22Rv1 (cell line): ENCODE measurements around the gene ANTKMT.

Experiments
- ZFX ChIP-seq: fragments of 450-650 bp; IDR thresholded peaks from 2 replicates; pipeline ENCODE4 v1.6.1; 2017; ENCODE audit warnings: antibody characterized with exemption, borderline replicate concordance
- TF ChIP-seq, protein P1 (sequence below): fragments of 450-650 bp; IDR thresholded peaks from 2 replicates; pipeline ENCODE4 v1.5.1; 2017; ENCODE audit warnings: mild to moderate bottlenecking

DNA sequence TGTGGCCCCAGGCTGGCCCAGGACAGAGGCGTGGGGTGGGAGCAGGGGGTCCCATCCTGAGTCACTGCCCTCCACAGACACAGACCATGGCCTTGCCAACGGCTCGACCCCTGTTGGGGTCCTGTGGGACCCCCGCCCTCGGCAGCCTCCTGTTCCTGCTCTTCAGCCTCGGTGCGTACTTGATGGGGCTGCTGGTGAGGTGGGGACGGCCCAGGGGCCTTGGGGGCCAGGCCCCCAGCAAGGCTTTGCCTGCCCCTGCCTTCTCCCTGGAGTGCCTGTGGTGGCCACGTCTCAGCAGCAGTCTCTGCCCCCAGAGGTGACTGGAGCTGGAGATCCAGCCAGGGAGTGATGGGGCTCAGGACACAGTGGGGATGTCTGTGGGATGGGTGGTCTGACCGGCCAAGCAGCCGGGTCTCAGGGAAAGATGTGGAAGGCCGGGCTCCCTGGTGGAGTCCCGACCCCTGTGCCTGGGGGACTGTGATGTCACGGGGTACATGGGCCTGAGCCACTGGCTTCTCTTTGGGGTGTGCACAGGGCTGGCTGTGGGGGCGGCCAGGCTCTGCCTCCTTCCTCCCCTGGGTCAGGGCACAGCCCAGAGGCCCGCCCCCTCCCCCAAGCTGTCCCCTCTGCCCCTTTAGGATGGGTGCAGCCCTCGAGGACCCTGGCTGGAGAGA, 41.8 kb downstream of the ANTKMT start:
- TF ChIP-seq, protein P1, sequence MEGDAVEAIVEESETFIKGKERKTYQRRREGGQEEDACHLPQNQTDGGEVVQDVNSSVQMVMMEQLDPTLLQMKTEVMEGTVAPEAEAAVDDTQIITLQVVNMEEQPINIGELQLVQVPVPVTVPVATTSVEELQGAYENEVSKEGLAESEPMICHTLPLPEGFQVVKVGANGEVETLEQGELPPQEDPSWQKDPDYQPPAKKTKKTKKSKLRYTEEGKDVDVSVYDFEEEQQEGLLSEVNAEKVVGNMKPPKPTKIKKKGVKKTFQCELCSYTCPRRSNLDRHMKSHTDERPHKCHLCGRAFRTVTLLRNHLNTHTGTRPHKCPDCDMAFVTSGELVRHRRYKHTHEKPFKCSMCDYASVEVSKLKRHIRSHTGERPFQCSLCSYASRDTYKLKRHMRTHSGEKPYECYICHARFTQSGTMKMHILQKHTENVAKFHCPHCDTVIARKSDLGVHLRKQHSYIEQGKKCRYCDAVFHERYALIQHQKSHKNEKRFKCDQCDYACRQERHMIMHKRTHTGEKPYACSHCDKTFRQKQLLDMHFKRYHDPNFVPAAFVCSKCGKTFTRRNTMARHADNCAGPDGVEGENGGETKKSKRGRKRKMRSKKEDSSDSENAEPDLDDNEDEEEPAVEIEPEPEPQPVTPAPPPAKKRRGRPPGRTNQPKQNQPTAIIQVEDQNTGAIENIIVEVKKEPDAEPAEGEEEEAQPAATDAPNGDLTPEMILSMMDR, result no peak
- no peak for TF ChIP-seq ZFX
